SU-DHL-6 (cell line): ENCODE measurements around the gene OSER1.

Experiments used
- H2AFZ ChIP-seq: fragments of 200-600 bp; sonication (generic); 2 replicates; pipeline ENCODE4 v1.6.1; 2014; ENCODE audit warnings: low read depth, mild to moderate bottlenecking, moderate library complexity, mixed read lengths, antibody characterized with exemption, low read length; ENCODE audit not compliant: severe bottlenecking
- H3F3A ChIP-seq: fragments of 200-600 bp; shearing (Covaris generic); 2 replicates; pipeline ENCODE4 v1.6.0; 2016; ENCODE audit warnings: antibody characterized with exemption, mild to moderate bottlenecking; ENCODE audit not compliant: insufficient read depth
- H3K27ac ChIP-seq: fragments of 200-600 bp; sonication (generic); 2 replicates; pipeline ENCODE4 v1.5.1; 2016; ENCODE audit warnings: low read depth, mild to moderate bottlenecking, low read length, moderate library complexity, mixed read lengths
- H3K27me3 ChIP-seq: fragments of 200-600 bp; sonication (generic), shearing (Covaris generic); 2 replicates; pipeline ENCODE4 v1.6.0; 2014; ENCODE audit warnings: mild to moderate bottlenecking, low read length
- H3K36me3 ChIP-seq: fragments of 200-600 bp; sonication (generic); 2 replicates; pipeline ENCODE4 v1.6.1; 2014; ENCODE audit warnings: mild to moderate bottlenecking, low read length, mixed read lengths
- H3K4me2 ChIP-seq: fragments of 300-600, 200-600 bp; shearing (Covaris generic), sonication (generic); 2 replicates; pipeline ENCODE4 v1.6.0; 2014; ENCODE audit warnings: low read length, low read depth, mild to moderate bottlenecking; ENCODE audit not compliant: poor library complexity, severe bottlenecking
- H3K4me3 ChIP-seq: fragments of 200-600 bp; sonication (generic); 2 replicates; pipeline ENCODE4 v1.5.1; 2014; ENCODE audit warnings: antibody characterized with exemption, low read length, mild to moderate bottlenecking, mixed read lengths; ENCODE audit not compliant: insufficient read depth, poor library complexity, severe bottlenecking
- H3K79me2 ChIP-seq: fragments of 200-600 bp; sonication (generic); 2 replicates; pipeline ENCODE4 v1.6.1; 2014; ENCODE audit warnings: mild to moderate bottlenecking, low read length, moderate library complexity; ENCODE audit not compliant: insufficient read depth
- H3K9ac ChIP-seq: fragments of 200-600 bp; sonication (generic); 2 replicates; pipeline ENCODE4 v1.7.0; 2014; ENCODE audit warnings: mild to moderate bottlenecking, low read length
- H3K9me2 ChIP-seq: fragments of 200-600 bp; sonication (generic); replicated peaks from 2 replicates; pipeline ENCODE4 v1.6.1; 2014; ENCODE audit warnings: low read length; ENCODE audit not compliant: insufficient read depth
- H3K9me3 ChIP-seq: fragments of 200-600 bp; sonication (generic); 2 replicates; pipeline ENCODE4 v1.6.1; 2014; ENCODE audit warnings: low read length, mixed read lengths; ENCODE audit not compliant: insufficient read depth
- H4K20me1 ChIP-seq: fragments of 200-600 bp; sonication (generic); 2 replicates; pipeline ENCODE4 v1.6.1; 2014; ENCODE audit warnings: low read depth, mild to moderate bottlenecking, antibody characterized with exemption, low read length, moderate library complexity, mixed read lengths
- EZH2phosphoT487 ChIP-seq: fragments of 200-600 bp; sonication (generic), shearing (Covaris generic); conservative IDR thresholded peaks from 2 replicates; pipeline ENCODE4 v1.6.1; 2018; ENCODE audit warnings: mild to moderate bottlenecking, antibody characterized with exemption, low read length, moderate library complexity, mixed read lengths
- TF ChIP-seq, protein P1 (sequence below): fragments of 200-600 bp; sonication (generic); IDR thresholded peaks from one replicate; pipeline ENCODE4 v1.5.1; 2017; ENCODE audit warnings: antibody characterized with exemption, mild to moderate bottlenecking, low read length, moderate library complexity; ENCODE audit not compliant: insufficient read depth, poor library complexity, severe bottlenecking

The OSER1 gene

DNA sequence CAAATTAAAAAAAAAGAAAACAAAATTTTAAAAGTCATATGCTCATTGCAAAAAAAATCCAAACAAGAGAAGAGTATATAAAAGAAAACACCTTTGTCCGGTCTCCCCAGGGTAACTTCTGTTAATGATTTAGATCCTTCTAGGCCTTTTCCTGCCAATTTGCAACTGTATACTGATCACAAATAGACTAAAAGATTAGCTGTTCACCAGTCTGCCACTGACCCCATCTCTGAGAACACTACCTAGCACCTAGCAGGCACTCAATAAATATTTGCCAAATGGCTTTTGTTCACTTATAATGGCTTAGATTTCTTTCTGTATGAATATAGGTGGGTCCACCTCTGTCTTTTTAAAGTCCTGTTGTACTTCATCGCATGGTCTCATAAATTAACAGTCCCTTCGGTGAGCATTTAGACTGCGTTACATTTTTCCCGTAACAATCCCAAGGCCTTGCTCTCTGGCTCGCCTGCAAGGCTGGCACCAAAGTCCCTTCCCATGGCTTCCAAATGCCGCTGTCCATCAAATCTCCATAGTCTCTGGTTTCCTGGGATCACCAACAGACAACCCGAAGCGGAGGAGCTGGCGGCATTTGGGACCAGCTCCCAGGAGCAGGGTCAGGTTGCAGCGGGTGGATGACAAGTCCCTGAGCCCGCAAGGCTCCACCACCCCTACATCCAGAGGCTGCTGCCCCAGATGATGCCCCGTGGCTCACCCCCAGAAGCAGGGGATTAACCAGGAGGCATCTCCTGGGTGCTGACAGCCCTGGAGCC, 35.4 kb downstream of the OSER1 start:
- Histone ChIP-seq H3K27me3 (no peaks in the 10 kb centered on the region), H2AFZ (no peak overlapping the region), H3K9me3 (no peaks in the 10 kb centered on the region), H3K9ac (no peak overlapping the region), H3K79me2 (no peaks in the 10 kb centered on the region), H3F3A (no peaks in the 10 kb centered on the region), H3K9me2 (no peaks in the 10 kb centered on the region), H3K4me3 (no peak overlapping the region), H3K36me3 (no peaks in the 10 kb centered on the region), H4K20me1 (no peaks in the 10 kb centered on the region), H3K4me2 (no peak overlapping the region), H3K27ac (no peak overlapping the region)
- TF ChIP-seq, protein P1, sequence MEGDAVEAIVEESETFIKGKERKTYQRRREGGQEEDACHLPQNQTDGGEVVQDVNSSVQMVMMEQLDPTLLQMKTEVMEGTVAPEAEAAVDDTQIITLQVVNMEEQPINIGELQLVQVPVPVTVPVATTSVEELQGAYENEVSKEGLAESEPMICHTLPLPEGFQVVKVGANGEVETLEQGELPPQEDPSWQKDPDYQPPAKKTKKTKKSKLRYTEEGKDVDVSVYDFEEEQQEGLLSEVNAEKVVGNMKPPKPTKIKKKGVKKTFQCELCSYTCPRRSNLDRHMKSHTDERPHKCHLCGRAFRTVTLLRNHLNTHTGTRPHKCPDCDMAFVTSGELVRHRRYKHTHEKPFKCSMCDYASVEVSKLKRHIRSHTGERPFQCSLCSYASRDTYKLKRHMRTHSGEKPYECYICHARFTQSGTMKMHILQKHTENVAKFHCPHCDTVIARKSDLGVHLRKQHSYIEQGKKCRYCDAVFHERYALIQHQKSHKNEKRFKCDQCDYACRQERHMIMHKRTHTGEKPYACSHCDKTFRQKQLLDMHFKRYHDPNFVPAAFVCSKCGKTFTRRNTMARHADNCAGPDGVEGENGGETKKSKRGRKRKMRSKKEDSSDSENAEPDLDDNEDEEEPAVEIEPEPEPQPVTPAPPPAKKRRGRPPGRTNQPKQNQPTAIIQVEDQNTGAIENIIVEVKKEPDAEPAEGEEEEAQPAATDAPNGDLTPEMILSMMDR = no peak
- TF ChIP-seq EZH2phosphoT487 = no peak

DNA sequence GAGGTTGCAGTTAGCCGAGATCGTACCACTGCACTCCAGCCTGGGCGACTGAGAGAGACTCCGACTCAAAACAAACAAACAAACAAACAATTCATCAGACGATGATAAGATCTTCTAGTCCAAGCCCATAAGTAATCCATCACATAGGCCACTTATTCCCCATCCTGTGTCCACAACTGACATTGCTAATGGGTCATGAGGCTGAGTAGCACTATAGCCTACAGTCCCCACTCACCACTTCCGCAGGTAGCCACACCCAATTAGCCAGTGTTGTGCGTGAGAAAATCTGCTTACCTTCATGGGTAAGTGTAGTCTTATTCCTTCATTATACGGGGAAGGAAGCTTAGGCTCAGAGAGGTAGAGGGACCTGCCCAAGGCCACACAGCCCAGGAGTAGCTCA, 36.7 kb downstream of the OSER1 start:
- no peak for TF ChIP-seq EZH2phosphoT487
- TF ChIP-seq, protein P1 = no peak
- no peaks in the 10 kb centered on the region for H3K36me3 ChIP-seq
- no peak overlapping the region for H3K9ac ChIP-seq
- H3K27me3 ChIP-seq = no peaks in the 10 kb centered on the region
- no peaks in the 10 kb centered on the region for H4K20me1 ChIP-seq
- no peaks in the 10 kb centered on the region for H3F3A ChIP-seq
- H3K4me2 ChIP-seq = no peak overlapping the region
- H2AFZ ChIP-seq = no peak overlapping the region
- no peaks in the 10 kb centered on the region for H3K79me2 ChIP-seq
- no peak overlapping the region for H3K27ac ChIP-seq
- H3K4me3 ChIP-seq = no peak overlapping the region
- no peaks in the 10 kb centered on the region for H3K9me3 ChIP-seq
- H3K9me2 ChIP-seq = no peaks in the 10 kb centered on the region

DNA sequence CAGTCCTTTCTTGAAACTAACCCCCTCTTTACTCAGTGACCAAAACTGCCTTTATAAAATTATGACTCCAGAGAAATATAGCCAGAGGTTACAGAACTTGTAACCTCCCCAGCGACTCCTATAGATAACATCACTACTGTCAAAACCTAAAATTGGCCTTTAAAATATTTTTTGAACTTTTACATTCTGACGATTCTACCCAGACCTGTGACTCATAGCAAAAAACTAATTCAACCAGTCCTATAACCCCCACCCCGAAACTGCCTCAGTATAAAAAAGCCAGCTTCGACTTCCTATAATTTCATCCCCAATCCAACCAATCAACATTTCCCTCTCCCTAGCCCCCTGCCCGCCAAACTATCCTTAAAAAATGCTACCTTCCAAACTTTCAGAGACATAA, 37.5 kb downstream of the OSER1 start:
- H3K9me3 ChIP-seq = no peaks in the 10 kb centered on the region
- no peaks in the 10 kb centered on the region for H3F3A ChIP-seq
- H3K27me3 ChIP-seq = no peaks in the 10 kb centered on the region
- no peak overlapping the region for H3K4me2 ChIP-seq
- H3K27ac ChIP-seq = no peak overlapping the region
- H3K79me2 ChIP-seq = no peaks in the 10 kb centered on the region
- H4K20me1 ChIP-seq = no peaks in the 10 kb centered on the region
- H2AFZ ChIP-seq = no peak overlapping the region
- no peak overlapping the region for H3K4me3 ChIP-seq
- no peaks in the 10 kb centered on the region for H3K9me2 ChIP-seq
- TF ChIP-seq EZH2phosphoT487 = no peak
- TF ChIP-seq, protein P1 = no peak
- H3K9ac ChIP-seq = no peak overlapping the region
- no peaks in the 10 kb centered on the region for H3K36me3 ChIP-seq
